K562 (cell line): ENCODE measurements around the gene KCNE1.
"Not testable (repeated sequence)": the region's sequence is repeated elsewhere in the genome, so short reads cannot be mapped to it uniquely, and the experiment has no call there.

Experiments used
- BRF1 ChIP-seq: IDR thresholded peaks from 3 replicates; pipeline ENCODE4 v1.6.1; 2011; ENCODE audit warnings: borderline replicate concordance, mild to moderate bottlenecking; ENCODE audit not compliant: insufficient read length; ENCODE audit errors: extremely low read depth
- JUN ChIP-seq, 2 experiments: sonication (generic) in 1 of 2; formaldehyde crosslinking in 1 of 2; IDR thresholded peaks; 2 replicates each; pipeline versions ENCODE4 v1.6.1 to v1.8.0; 2012 to 2022; ENCODE audit warnings: borderline replicate concordance in 2 of 2, mild to moderate bottlenecking in 2 of 2, improper control_type of control experiment in 1 of 2, low read depth in 1 of 2, low read length in 1 of 2, missing genetic modification reagents in 1 of 2
- U2AF2 ChIP-seq: fragments of 200-400 bp; formaldehyde crosslinking; optimal IDR thresholded peaks from 2 replicates; pipeline ENCODE3; 2017; ENCODE audit warnings: low read depth, mild to moderate bottlenecking, low read length
- ZBTB7A ChIP-seq: IDR thresholded peaks from 2 replicates; pipeline ENCODE4 v1.6.1; 2011; ENCODE audit warnings: low read depth, mild to moderate bottlenecking, low read length, moderate library complexity, borderline replicate concordance; ENCODE audit not compliant: control insufficient read depth
- ZKSCAN8 ChIP-seq: fragments of 200-800 bp; sonication (Bioruptor generic); IDR thresholded peaks from 2 replicates; pipeline ENCODE4 v1.6.1; 2016; ENCODE audit warnings: missing genetic modification characterization, missing compliant biosample characterization
- ZNF224 ChIP-seq: sonication (generic); formaldehyde crosslinking; IDR thresholded peaks from 2 replicates; pipeline ENCODE4 v1.8.0; 2022; ENCODE audit warnings: mild to moderate bottlenecking, missing genetic modification reagents
- ZNF766 ChIP-seq: fragments of 200-800 bp; sonication (Bioruptor generic); conservative IDR thresholded peaks from 2 replicates; pipeline ENCODE4 v1.6.1; 2016; ENCODE audit warnings: missing genetic modification characterization, missing compliant biosample characterization
- TF ChIP-seq, protein P1 (sequence below), 3 experiments: IDR thresholded peaks in 2 of 3; conservative IDR thresholded peaks in 1 of 3; 2 replicates each; pipeline ENCODE4 v1.5.1; 2011 to 2012; ENCODE audit warnings: low read length in 3 of 3, mild to moderate bottlenecking in 3 of 3, control low read depth in 2 of 3, improper control_type of control experiment in 1 of 3, inconsistent platforms in 1 of 3, low read depth in 1 of 3, mixed read lengths in 1 of 3, moderate library complexity in 1 of 3; ENCODE audit not compliant: insufficient read depth in 2 of 3
- TF ChIP-seq, protein P2 (sequence below): fragments of 250-450 bp; sonication (Bioruptor Pico); IDR thresholded peaks from 2 replicates; pipeline ENCODE4 v1.8.0; 2022; ENCODE audit warnings: moderate library complexity, mild to moderate bottlenecking, inconsistent platforms

DNA sequence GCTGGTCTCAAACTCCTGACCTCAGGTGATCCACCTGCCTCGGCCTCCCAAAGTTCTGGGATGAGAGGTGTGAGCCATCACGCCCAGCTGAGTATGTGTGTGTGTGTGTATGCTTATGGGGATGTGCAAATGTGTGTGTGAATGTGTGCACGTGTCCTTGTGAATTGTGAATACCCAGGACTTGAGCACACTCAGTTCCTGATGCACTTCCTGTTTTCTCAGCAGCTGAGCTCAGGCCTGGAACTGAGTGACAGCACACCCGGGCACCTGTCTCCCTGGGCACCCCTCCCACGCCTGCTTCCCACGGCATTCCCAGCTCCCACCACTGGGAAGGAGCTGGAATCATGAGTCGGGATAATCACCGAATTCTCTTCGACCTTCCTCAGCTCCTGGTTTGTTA lies 104.7 kb downstream of the KCNE1 start:
- TF ChIP-seq, protein P1, sequence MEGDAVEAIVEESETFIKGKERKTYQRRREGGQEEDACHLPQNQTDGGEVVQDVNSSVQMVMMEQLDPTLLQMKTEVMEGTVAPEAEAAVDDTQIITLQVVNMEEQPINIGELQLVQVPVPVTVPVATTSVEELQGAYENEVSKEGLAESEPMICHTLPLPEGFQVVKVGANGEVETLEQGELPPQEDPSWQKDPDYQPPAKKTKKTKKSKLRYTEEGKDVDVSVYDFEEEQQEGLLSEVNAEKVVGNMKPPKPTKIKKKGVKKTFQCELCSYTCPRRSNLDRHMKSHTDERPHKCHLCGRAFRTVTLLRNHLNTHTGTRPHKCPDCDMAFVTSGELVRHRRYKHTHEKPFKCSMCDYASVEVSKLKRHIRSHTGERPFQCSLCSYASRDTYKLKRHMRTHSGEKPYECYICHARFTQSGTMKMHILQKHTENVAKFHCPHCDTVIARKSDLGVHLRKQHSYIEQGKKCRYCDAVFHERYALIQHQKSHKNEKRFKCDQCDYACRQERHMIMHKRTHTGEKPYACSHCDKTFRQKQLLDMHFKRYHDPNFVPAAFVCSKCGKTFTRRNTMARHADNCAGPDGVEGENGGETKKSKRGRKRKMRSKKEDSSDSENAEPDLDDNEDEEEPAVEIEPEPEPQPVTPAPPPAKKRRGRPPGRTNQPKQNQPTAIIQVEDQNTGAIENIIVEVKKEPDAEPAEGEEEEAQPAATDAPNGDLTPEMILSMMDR (IDR thresholded peaks at IDR 0.05 in 2 of 3, conservative IDR thresholded peaks at IDR 0.05 in 1 of 3; ENCODE audit: insufficient read depth in 2 of 3, low read depth in 1 of 3, low read length in 3 of 3), result not testable (repeated sequence)
- not testable (repeated sequence) for TF ChIP-seq U2AF2; ZKSCAN8 (CRISPR knock-in tag); ZNF766 (CRISPR knock-in tag); JUN (IDR thresholded peaks at IDR 0.05; ENCODE audit: borderline replicate concordance, low read depth, low read length); JUN (CRISPR knock-in tag; IDR thresholded peaks at IDR 0.05; ENCODE audit: borderline replicate concordance); ZBTB7A; BRF1; ZNF224 (CRISPR knock-in tag)
- TF ChIP-seq, protein P2, sequence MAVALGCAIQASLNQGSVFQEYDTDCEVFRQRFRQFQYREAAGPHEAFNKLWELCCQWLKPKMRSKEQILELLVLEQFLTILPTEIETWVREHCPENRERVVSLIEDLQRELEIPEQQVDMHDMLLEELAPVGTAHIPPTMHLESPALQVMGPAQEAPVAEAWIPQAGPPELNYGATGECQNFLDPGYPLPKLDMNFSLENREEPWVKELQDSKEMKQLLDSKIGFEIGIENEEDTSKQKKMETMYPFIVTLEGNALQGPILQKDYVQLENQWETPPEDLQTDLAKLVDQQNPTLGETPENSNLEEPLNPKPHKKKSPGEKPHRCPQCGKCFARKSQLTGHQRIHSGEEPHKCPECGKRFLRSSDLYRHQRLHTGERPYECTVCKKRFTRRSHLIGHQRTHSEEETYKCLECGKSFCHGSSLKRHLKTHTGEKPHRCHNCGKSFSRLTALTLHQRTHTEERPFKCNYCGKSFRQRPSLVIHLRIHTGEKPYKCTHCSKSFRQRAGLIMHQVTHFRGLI, result not testable (repeated sequence)
